ENCODE results near the gene SH3PXD2B. TPM values are rescaled to one million over a fixed set of nuclear protein-coding genes. Genes with fewer than 3 reads are reported as not detected.

SH3PXD2B gene
- polyA plus RNA-seq, 1 donor from 2014 or later: not detected

DNA sequence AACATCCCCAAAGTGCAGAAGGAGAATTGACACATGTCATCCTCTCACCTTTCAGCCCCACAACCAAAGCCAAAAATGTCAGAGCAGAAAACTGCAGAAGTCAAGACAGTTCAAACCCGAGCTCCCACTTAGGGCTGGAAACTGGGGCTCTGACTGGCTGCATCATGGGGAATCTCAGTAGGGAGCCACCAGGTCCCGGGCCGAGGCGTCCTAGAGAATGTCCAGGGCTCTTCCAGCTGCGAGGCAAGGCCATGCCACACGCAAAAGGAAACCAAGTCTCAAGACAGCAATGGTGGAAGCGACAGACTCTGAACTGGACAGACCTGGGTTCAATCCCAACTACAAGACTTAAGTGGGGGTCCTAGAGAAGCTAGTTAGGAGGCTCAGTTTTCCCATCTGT, 13.8 kb downstream of the SH3PXD2B start:
- Mint-ChIP-seq H3K27me3 (peaks cover 7% of the 10 kb centered on the region), H3K27ac (no peak overlapping the region), H3K36me3 (peaks cover 1% of the 10 kb centered on the region), H3K4me3 (no peak overlapping the region), H3K4me1 (no peaks in the 10 kb centered on the region), H3K9me3 (peaks cover 0 to 2% (median 0%) of the 10 kb centered on the region in 3 donors)

- Mint-ChIP-seq H3K4me1 (no peaks in the 10 kb centered on the region), H3K4me3 (no peak overlapping the region), H3K27ac (no peak overlapping the region), H3K36me3 (no peaks in the 10 kb centered on the region), H3K27me3 (peaks cover 5% of the 10 kb centered on the region), H3K9me3 (peaks cover 0 to 2% (median 0%) of the 10 kb centered on the region in 3 donors)
These were observed 14.4 kb downstream of the SH3PXD2B start for GRCh38 chr5:172439785-172440477.

- peak overlapping the region in 1 of 3 donors; percentile 78 for H3K27ac Mint-ChIP-seq
- H3K27me3 Mint-ChIP-seq: peaks cover 3% of the 10 kb centered on the region
- H3K4me1 Mint-ChIP-seq: no peaks in the 10 kb centered on the region
- H3K9me3 Mint-ChIP-seq: peaks cover 0 to 2% (median 0%) of the 10 kb centered on the region in 3 donors
- H3K36me3 Mint-ChIP-seq: no peaks in the 10 kb centered on the region
- H3K4me3 Mint-ChIP-seq: no peak overlapping the region
These were observed 16.0 kb downstream of the SH3PXD2B start for GRCh38 chr5:172438319-172438668.

DNA sequence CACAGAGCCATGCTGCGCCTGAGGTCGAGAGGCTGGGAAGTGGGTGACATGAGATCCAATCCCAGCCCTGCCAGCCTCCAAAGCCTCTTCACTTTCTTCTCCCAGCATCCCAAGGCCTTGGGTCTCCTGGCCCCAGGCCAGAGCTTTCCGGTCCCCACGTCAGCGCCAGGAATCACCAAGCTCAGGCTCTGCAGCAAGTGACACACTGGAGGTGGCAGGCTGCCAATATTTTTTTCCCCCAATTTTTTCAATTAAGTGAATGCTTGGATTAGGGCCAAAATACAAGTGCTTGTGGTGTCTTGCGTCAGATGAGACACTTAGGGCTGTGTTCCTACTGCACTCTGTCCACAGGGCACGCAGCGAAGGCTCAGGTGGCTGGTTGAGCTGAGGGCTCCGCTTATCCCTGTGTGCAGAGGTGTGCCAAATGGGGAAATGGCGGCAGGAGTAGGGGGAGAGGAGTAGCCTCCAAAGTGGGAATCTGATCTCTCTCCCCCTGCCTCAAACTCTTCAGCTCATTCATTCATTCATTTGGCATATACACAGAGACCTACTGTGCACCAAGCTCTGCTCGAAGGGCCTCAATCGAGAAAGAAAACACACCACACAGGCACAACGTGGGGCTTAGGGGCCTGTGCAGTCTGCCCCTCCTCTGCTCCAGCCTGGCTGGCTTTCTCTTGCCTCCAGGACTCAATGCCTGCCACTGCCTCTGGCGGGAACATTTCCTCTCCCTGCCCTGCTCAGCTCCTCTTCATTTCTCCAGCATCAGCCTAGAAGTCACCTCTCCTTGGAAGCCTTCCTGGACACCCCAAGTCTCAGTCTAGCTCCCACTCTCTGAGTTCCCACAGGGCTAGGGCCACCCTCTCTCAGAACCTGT, 16.6 kb downstream of the SH3PXD2B start:
- Mint-ChIP-seq H3K4me1 (no peaks in the 10 kb centered on the region), H3K36me3 (no peaks in the 10 kb centered on the region)

GRCh38 chr5:172436879-172437369, 17.4 kb downstream of the SH3PXD2B start:
- H3K4me1 Mint-ChIP-seq: no peaks in the 10 kb centered on the region
- H3K4me3 Mint-ChIP-seq: no peak overlapping the region
- peaks cover 0 to 2% (median 0%) of the 10 kb centered on the region in 3 donors for H3K9me3 Mint-ChIP-seq
- peaks cover 3% of the 10 kb centered on the region for H3K27me3 Mint-ChIP-seq
- H3K36me3 Mint-ChIP-seq: no peaks in the 10 kb centered on the region
- no peak overlapping the region for H3K27ac Mint-ChIP-seq

More for the DNA sequence above, 16.6 kb downstream of the SH3PXD2B start:
- Mint-ChIP-seq H3K9me3 (peaks cover 0 to 2% (median 0%) of the 10 kb centered on the region in 3 donors), H3K27me3 (peaks cover 3% of the 10 kb centered on the region), H3K4me3 (no peak overlapping the region), H3K27ac (peak overlapping the region in 1 of 3 donors; percentile 78)

DNA sequence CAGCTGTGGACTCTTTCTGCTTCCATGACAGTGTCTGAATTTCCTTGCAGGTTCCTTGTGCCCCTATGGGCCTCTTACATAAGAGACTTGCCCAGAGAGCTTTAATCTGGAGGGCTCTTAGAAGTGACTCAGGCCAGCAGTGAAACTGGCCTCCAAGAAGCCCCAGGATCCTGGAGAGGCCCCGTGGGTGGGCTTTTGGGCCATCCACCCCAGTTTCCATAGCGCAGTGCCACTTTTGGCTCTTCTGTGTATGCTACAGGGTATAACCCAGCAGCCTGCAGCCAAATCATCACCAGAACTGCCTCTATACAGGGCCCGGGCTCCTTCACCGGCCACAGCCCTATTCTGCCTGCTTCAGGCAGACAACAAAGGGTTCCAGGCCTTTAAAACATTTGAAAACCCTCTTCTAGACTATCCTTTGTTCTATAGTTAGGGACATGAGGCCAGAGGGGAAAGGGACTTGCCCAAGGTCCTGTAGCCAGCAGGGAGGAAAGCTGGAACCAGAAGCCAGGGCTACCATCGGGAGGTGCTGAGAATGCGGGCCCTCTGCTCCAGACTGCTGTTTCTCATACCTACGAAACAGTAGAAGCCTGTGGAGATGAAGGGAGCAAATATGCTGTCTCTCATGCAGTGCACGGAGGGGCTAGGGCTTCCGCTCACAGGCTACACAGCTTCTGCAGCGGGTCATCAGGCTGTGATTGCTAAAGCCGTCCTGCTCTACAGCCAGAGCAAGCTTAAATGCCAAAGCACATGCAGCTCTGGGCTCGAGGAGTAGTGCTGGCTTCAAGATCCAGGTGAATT, 18.0 kb downstream of the SH3PXD2B start:
- Mint-ChIP-seq H3K4me3 (no peak overlapping the region), H3K9me3 (peaks cover 0 to 2% (median 0%) of the 10 kb centered on the region in 3 donors), H3K4me1 (no peaks in the 10 kb centered on the region)

DNA sequence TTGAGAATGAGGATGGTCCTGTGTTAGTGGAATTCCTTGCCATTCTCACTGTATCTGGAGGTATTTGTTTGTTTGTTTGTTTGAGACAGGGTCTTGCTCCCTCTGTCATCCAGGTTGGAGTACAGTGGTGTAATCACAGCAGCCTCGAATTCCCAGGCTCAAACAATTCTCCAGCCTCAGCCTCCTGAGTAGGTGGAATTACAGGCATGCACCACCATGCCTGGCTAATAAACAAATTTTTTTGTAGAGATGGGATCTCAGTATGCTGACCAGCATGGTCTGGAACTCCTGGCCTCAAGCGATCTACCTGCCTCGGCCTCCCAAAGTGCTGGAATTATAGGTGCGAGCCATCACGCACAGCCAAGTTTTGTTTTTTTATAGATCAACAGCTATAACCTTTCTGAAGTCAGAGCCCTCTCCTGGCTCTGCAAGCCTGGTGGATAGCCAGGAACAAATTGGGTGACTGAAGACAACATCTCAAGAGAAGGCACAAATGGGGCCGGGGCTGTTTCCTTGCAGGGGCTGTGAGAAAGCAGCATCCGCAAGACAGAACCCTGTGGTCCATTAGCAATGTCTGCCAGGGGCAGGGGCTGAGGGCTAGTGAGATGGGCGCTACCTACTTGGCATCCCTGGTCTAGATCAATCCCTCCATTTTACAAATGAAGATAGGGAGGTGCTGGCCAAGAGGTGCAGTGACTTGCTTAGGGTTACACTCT, 18.8 kb downstream of the SH3PXD2B start:
- H3K27ac Mint-ChIP-seq: no peak overlapping the region
- peaks cover 0 to 2% (median 0%) of the 10 kb centered on the region in 3 donors for H3K9me3 Mint-ChIP-seq
- H3K4me3 Mint-ChIP-seq: no peak overlapping the region
- no peaks in the 10 kb centered on the region for H3K36me3 Mint-ChIP-seq
- H3K27me3 Mint-ChIP-seq: peaks cover 3% of the 10 kb centered on the region
- no peaks in the 10 kb centered on the region for H3K4me1 Mint-ChIP-seq

More for the DNA sequence above, 18.0 kb downstream of the SH3PXD2B start:
- no peaks in the 10 kb centered on the region for H3K36me3 Mint-ChIP-seq
- no peak overlapping the region for H3K27ac Mint-ChIP-seq
- peaks cover 3% of the 10 kb centered on the region for H3K27me3 Mint-ChIP-seq

DNA sequence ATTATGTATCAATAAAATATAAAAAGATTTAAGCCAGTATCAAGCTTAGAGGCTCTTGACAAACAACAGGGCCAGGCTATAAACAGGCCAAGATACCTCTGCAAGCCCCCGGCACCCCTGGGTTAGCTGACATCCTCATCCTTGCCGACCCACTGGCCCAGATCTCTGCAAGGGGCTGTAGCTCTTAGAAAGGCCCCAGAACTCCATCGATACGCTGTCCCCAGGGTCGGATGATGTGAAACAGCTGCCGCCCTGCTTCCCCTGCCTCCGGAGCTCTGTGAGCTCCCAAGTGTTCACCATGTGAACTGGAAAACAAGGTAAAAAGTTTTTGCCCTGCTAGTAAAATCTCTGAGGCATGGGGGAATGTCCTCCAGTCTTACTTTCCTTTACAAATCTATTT, 20.1 kb downstream of the SH3PXD2B start:
- H3K36me3 Mint-ChIP-seq: no peaks in the 10 kb centered on the region
- H3K9me3 Mint-ChIP-seq: no peaks in the 10 kb centered on the region
- H3K4me3 Mint-ChIP-seq: no peak overlapping the region
- peaks cover 3% of the 10 kb centered on the region for H3K27me3 Mint-ChIP-seq
- H3K27ac Mint-ChIP-seq: no peak overlapping the region
- H3K4me1 Mint-ChIP-seq: peaks cover 0 to 1% (median 0%) of the 10 kb centered on the region in 3 donors

- H3K27ac Mint-ChIP-seq: no peak overlapping the region
- no peak overlapping the region for H3K4me3 Mint-ChIP-seq
- H3K27me3 Mint-ChIP-seq: peaks cover 3% of the 10 kb centered on the region
- H3K36me3 Mint-ChIP-seq: no peaks in the 10 kb centered on the region
- H3K9me3 Mint-ChIP-seq: peaks cover 0 to 2% (median 0%) of the 10 kb centered on the region in 3 donors
- peaks cover 0 to 1% (median 0%) of the 10 kb centered on the region in 3 donors for H3K4me1 Mint-ChIP-seq
These were observed 20.8 kb downstream of the SH3PXD2B start for GRCh38 chr5:172433513-172433912.

DNA sequence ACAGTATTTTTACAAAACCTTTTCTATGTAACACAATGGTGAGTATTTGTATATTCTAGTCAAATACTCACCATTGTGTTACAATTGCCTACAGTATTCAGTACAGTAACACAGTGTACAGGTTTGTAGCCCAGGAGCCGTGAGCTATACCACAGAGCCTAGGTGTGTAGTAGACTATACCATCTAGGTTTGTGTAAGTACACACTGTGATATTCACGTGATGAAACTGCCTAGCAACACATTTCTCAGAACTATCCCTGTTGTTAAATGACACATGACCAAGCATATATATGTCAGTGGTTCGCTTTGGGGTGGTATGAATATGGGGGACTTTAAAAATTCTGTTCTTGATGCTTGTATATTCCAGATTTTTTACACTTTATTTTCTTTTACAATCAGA, 21.3 kb downstream of the SH3PXD2B start:
- peaks cover 3% of the 10 kb centered on the region for H3K27me3 Mint-ChIP-seq
- peaks cover 0 to 1% (median 0%) of the 10 kb centered on the region in 3 donors for H3K4me1 Mint-ChIP-seq
- H3K4me3 Mint-ChIP-seq: no peak overlapping the region
- H3K27ac Mint-ChIP-seq: no peak overlapping the region
- H3K9me3 Mint-ChIP-seq: peaks cover 0 to 2% (median 0%) of the 10 kb centered on the region in 3 donors
- H3K36me3 Mint-ChIP-seq: no peaks in the 10 kb centered on the region

GRCh38 chr5:172430354-172430753, 24.0 kb downstream of the SH3PXD2B start:
- no peak overlapping the region for H3K4me3 Mint-ChIP-seq

GRCh38 chr5:172429201-172429940, 25.0 kb downstream of the SH3PXD2B start:
- H3K27me3 Mint-ChIP-seq: peaks cover 2% of the 10 kb centered on the region
- H3K27ac Mint-ChIP-seq: no peak overlapping the region
- H3K9me3 Mint-ChIP-seq: peaks cover 0 to 2% (median 0%) of the 10 kb centered on the region in 3 donors
- peaks cover 0 to 1% (median 0%) of the 10 kb centered on the region in 3 donors for H3K4me1 Mint-ChIP-seq
- H3K36me3 Mint-ChIP-seq: no peaks in the 10 kb centered on the region
- H3K4me3 Mint-ChIP-seq: no peak overlapping the region

More at GRCh38 chr5:172430354-172430753, 24.0 kb downstream of the SH3PXD2B start:
- no peak overlapping the region for H3K27ac Mint-ChIP-seq
- H3K4me1 Mint-ChIP-seq: peaks cover 0 to 1% (median 0%) of the 10 kb centered on the region in 3 donors
- H3K27me3 Mint-ChIP-seq: peaks cover 2% of the 10 kb centered on the region
- H3K9me3 Mint-ChIP-seq: peaks cover 0 to 2% (median 0%) of the 10 kb centered on the region in 3 donors
- H3K36me3 Mint-ChIP-seq: no peaks in the 10 kb centered on the region
